Skeletal muscle satellite cell (primary cell): ENCODE data around the gene GPX8. TPM values are rescaled to one million over a fixed set of nuclear protein-coding genes. Genes with fewer than 3 reads are reported as not detected.

Experiments used
- small RNA-seq: library from RNA; depleted of rRNA; stranded (forward); fragments of <200 nt; gene quantifications from one replicate; pipeline ENCODE3, GENCODE V24; 2012

GPX8 gene

Small RNA genes lying within 50 kb of the gene (small RNA-seq; reads per million reads assigned to genes)
- gene MIR449A (1.0 reads per million, percentile 34 among the genes with 10 or more reads in this experiment), gene MIR449B (not detected), gene MIR449C (0.35 reads per million)
